Lung (tissue), 12 donors: Measurements from ENCODE around the gene ACIN1. TPM values are rescaled to one million over a fixed set of nuclear protein-coding genes. Genes with fewer than 3 reads are reported as not detected.
A peak's percentile ranks its signal among the peaks of the same experiment; 100 is the strongest.

ENCODE experiments used
- ATAC-seq: fragments of 200-7000 bp; cut with Tn5 transposase; one replicate; pipeline ENCODE4 v1.9.1; 2020; ENCODE audit warnings: moderate number of reproducible peaks; ENCODE audit not compliant: insufficient read depth, low FRiP score
- DNase-seq, 3 donors: peaks; one replicate each; pipeline ENCODE4 v3.0.0-alpha.2; 2013 to 2017
- H3K27ac ChIP-seq, 2 donors: one replicate each; pipeline ENCODE4 v1.5.1; 2013; ENCODE audit warnings: mild to moderate bottlenecking in 2 of 2, moderate library complexity in 2 of 2, control low read depth in 1 of 2, inconsistent platforms in 1 of 2, low read depth in 1 of 2, low read length in 1 of 2
- H3K27me3 ChIP-seq, 3 donors: one replicate each; pipeline ENCODE4 v1.5.1; 2013; ENCODE audit warnings: low read length in 2 of 3; ENCODE audit not compliant: control insufficient read depth in 3 of 3, insufficient read depth in 3 of 3
- H3K36me3 ChIP-seq, 4 donors: one replicate each; pipeline ENCODE4 v1.5.1; 2013; ENCODE audit warnings: low read length in 4 of 4, mild to moderate bottlenecking in 1 of 4, moderate library complexity in 1 of 4; ENCODE audit not compliant: control insufficient read depth in 4 of 4, insufficient read depth in 4 of 4
- H3K4me1 ChIP-seq, 5 donors: one replicate each; pipeline ENCODE4 v1.5.1; 2013; ENCODE audit warnings: low read length in 5 of 5, mild to moderate bottlenecking in 2 of 5, moderate library complexity in 1 of 5; ENCODE audit not compliant: control insufficient read depth in 5 of 5, insufficient read depth in 5 of 5
- H3K4me3 ChIP-seq: one replicate; pipeline ENCODE4 v1.5.1; 2013; ENCODE audit warnings: mild to moderate bottlenecking, control low read depth, moderate library complexity
- H3K9ac ChIP-seq, 2 donors: one replicate each; pipeline ENCODE4 v1.5.1; 2013; ENCODE audit warnings: low read length in 2 of 2, control low read depth in 1 of 2; ENCODE audit not compliant: insufficient read depth in 1 of 2
- H3K9me3 ChIP-seq, 4 donors: one replicate each; pipeline ENCODE4 v1.5.1; 2013; ENCODE audit warnings: low read length in 3 of 4, mild to moderate bottlenecking in 1 of 4, moderate library complexity in 1 of 4; ENCODE audit not compliant: control insufficient read depth in 4 of 4, insufficient read depth in 3 of 4
- CTCF ChIP-seq: IDR thresholded peaks from 2 replicates; pipeline ENCODE4 v1.5.1; 2012; ENCODE audit warnings: mild to moderate bottlenecking; ENCODE audit errors: control extremely low read depth, extremely low read depth
- WGBS, 2 donors: extraction: QIAGEN DNeasy Blood & Tissue Kit; methylation state at CpG; one replicate each; pipeline ENCODE4 v1.1.7; 2013; 5-methylcytosine and 5-hydroxymethylcytosine counted together
- polyA plus RNA-seq, 2 donors: library from polyadenylated mRNA; stranded (reverse); fragments of 200-250 nt; gene quantifications; one replicate each; pipeline ENCODE4 v1.2.1, GENCODE V29; 2013
- total RNA-seq, 2 donors: library from RNA; depleted of rRNA in 1 of 2; stranded (reverse); fragments of >200 nt in 1 of 2; gene quantifications; one replicate each; pipeline ENCODE4 v1.2.1, GENCODE V29; 2014 to 2021
- donor health status: control.
- donor health status: control.
- donor health status: Bipolar disorder and iron deficiency.
- donor health status: healthy.
- donor health status: DM: yes; HTN: yes; CAD: no.

Gene ACIN1
- total and polyA plus RNA-seq, 4 donors: 76.3 to 154 (median 115) TPM

GRCh38 chr14:23033801-23034497, 61.0 kb downstream of the ACIN1 start:
- Histone ChIP-seq H3K9me3 (no peaks in the 10 kb centered on the region), H3K4me3 (peak overlapping the region; percentile 96), H3K27ac (peak overlapping the region; percentile 97 to 99), H3K27me3 (no peaks in the 10 kb centered on the region), H3K9ac (peak overlapping the region; percentile 84 to 96), H3K4me1 (peaks cover 0 to 17% (median 10%) of the 10 kb centered on the region in 5 donors), H3K36me3 (peaks cover 4 to 17% (median 10%) of the 10 kb centered on the region in 4 donors)
- no peak for TF ChIP-seq CTCF
- ATAC-seq (no peak), DNase-seq (no peak)
- WGBS, 2 donors: 43% methylated on average over 17 of the region's 17 CpGs

DNA sequence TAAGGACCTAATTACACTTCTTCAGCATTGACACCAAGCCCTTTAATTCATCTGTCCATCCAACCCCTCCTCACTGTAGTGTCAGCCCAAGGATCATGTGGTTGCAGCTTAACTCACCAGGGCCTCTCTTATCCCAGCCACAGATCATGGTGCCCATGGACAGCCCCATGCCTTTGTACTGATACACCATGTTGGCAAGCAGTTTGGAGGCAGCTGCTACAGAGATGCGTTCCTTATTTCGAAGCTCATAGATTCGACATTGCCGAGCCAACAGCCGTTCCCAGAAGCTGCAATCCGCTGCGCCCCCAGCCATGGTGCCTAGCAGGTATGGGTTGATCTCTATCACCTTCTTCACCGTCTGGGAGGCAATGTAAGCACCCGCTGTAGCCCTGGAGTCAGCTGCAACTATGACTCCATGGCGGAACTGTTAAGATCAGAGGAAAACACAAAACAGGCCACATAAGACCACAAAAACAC, 61.6 kb downstream of the ACIN1 start:
- WGBS, 2 donors: 93 to 94% methylated on average over 10 of the region's 10 CpGs
- TF ChIP-seq CTCF: no peak
- Histone ChIP-seq H3K4me3 (no peak overlapping the region), H3K4me1 (peaks cover 0 to 17% (median 13%) of the 10 kb centered on the region in 5 donors), H3K27ac (no peak overlapping the region), H3K9ac (peak overlapping the region in 1 of 2 donors; percentile 84), H3K36me3 (peaks cover 5 to 17% (median 13%) of the 10 kb centered on the region in 4 donors), H3K9me3 (no peaks in the 10 kb centered on the region), H3K27me3 (no peaks in the 10 kb centered on the region)
- no peak for DNase-seq
- ATAC-seq: no peak

DNA sequence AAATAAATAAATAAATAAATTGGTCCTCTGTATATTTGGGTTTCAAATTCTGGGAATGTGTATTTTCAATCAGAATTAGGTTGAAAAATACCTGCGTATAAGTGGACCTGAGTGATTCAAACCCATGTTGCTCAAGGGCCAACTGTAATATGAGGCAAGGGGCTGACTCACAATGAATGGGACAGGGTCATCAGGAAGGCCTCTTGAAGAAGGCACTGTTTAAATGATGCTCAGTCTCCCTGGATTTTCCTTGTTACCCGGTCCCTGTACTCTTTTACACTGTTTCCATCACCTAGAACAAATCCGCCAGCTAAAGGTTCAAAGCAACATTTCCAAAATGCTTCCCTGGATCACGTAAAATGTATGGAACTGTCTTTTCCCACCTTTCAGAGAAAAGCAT, 64.0 kb downstream of the ACIN1 start:
- no peak overlapping the region for H3K4me3 ChIP-seq
- no peaks in the 10 kb centered on the region for H3K27me3 ChIP-seq
- H3K4me1 ChIP-seq: peaks cover 0 to 20% (median 13%) of the 10 kb centered on the region in 5 donors
- no peaks in the 10 kb centered on the region for H3K9me3 ChIP-seq
- H3K9ac ChIP-seq: no peak overlapping the region
- H3K36me3 ChIP-seq: peaks cover 5 to 20% (median 15%) of the 10 kb centered on the region in 4 donors
- 96 to 97% methylated on average over 4 of the region's 4 CpGs for WGBS, 2 donors
- no peak overlapping the region for H3K27ac ChIP-seq
- ATAC-seq (no peak), DNase-seq (no peak)
- no peak for TF ChIP-seq CTCF

- no peaks in the 10 kb centered on the region for H3K9me3 ChIP-seq
- H3K27me3 ChIP-seq: no peaks in the 10 kb centered on the region
- TF ChIP-seq CTCF: no peak
- H3K36me3 ChIP-seq: peaks cover 5 to 30% (median 15%) of the 10 kb centered on the region in 4 donors
- ATAC-seq (no peak), DNase-seq (no peak)
- H3K9ac ChIP-seq: no peak overlapping the region
- H3K27ac ChIP-seq: no peak overlapping the region
- 30 to 53% methylated on average over 2 of the region's 2 CpGs for WGBS, 2 donors
- peaks cover 0 to 19% (median 9%) of the 10 kb centered on the region in 5 donors for H3K4me1 ChIP-seq
- no peak overlapping the region for H3K4me3 ChIP-seq
Measured at GRCh38 chr14:23028799-23029198, 66.1 kb downstream of the ACIN1 start.
